ENCODE data around the gene LIN7B.

LIN7B gene

DNA sequence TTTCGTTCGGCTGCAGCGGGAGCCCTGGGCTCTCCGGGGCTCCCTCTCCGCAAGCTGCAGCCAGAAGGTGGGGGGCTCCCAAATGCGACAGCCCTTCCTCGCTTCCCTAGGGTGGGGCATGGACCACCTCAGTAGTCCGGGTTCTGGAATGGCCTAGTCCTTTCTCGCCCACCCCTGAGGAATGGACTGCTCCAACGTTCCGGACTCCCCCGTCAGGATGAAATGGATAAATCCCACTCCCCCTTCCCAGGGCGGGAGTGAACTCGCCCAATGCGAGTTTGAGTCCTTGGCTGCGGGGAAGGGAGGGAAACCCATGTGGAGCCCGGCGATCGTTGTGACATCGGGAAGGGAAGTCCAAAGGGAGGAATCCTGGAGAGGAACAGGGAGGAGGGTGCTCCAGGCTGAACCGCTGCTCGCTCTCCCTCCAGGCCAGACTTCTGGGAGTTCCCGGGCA, 35.5 kb downstream of the LIN7B start:
- POLR2A ChIA-PET: interaction anchor here (0.5 to 3.8 kb wide), 17 partner anchors 9 to 530 kb away, joined by 3 to 27 read pairs (median 5); partner anchors contain the start of genes DKKL1, GYS1, LIN7B and PPFIA3
- CTCF ChIA-PET: interaction anchor here (0.9 to 6.6 kb wide), 10 partner anchors 12 to 152 kb away, joined by 3 to 70 read pairs (median 5); partner anchors contain the start of gene LIN7B
- Histone ChIP-seq H3K4me1 (ENCODE audit: control insufficient read depth, insufficient read depth, low read length) (peaks cover 6% of the 10 kb centered on the region), H3K9me3 (ENCODE audit: control insufficient read depth, insufficient read depth, low read depth, low read length) (no peaks in the 10 kb centered on the region), H3K36me3 (ENCODE audit: control insufficient read depth in 2 of 2, insufficient read depth in 1 of 2, low read length in 2 of 2) (no peaks in the 10 kb centered on the region), H3K4me3 (ENCODE audit: low read depth, low read length) (peak overlapping the region; percentile 69), H3K27ac (ENCODE audit: extremely low read depth, low read depth, low read length) (peak overlapping the region; percentile 70)
- peak; percentile 71 for TF ChIP-seq ZNF501 (tag by site-specific recombination; IDR thresholded peaks at IDR 0.05)
- no peak for TF ChIP-seq PRDM1 (tag by site-specific recombination; IDR thresholded peaks at IDR 0.05)
- TF ChIP-seq, protein P1, sequence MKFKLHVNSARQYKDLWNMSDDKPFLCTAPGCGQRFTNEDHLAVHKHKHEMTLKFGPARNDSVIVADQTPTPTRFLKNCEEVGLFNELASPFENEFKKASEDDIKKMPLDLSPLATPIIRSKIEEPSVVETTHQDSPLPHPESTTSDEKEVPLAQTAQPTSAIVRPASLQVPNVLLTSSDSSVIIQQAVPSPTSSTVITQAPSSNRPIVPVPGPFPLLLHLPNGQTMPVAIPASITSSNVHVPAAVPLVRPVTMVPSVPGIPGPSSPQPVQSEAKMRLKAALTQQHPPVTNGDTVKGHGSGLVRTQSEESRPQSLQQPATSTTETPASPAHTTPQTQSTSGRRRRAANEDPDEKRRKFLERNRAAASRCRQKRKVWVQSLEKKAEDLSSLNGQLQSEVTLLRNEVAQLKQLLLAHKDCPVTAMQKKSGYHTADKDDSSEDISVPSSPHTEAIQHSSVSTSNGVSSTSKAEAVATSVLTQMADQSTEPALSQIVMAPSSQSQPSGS (tag by site-specific recombination; IDR thresholded peaks at IDR 0.05; ENCODE audit: low read depth): no peak
- no peak for TF ChIP-seq ZNF157 (tag by site-specific recombination; IDR thresholded peaks at IDR 0.05)
- no peak for TF ChIP-seq ZNF223 (tag by site-specific recombination; IDR thresholded peaks at IDR 0.05)
- no peak for TF ChIP-seq ZNF169 (tag by site-specific recombination; IDR thresholded peaks at IDR 0.05)
- TF ChIP-seq ZBTB1 (tag by site-specific recombination; IDR thresholded peaks at IDR 0.05): no peak
- TF ChIP-seq OSR2 (tag by site-specific recombination; IDR thresholded peaks at IDR 0.05): no peak
- TF ChIP-seq ZXDB (tag by site-specific recombination; IDR thresholded peaks at IDR 0.05): peak; percentile 64
- no peak for TF ChIP-seq GLI4 (tag by site-specific recombination; IDR thresholded peaks at IDR 0.05)
- TF ChIP-seq ZNF792 (tag by site-specific recombination; IDR thresholded peaks at IDR 0.05): no peak
- TF ChIP-seq, protein P2, sequence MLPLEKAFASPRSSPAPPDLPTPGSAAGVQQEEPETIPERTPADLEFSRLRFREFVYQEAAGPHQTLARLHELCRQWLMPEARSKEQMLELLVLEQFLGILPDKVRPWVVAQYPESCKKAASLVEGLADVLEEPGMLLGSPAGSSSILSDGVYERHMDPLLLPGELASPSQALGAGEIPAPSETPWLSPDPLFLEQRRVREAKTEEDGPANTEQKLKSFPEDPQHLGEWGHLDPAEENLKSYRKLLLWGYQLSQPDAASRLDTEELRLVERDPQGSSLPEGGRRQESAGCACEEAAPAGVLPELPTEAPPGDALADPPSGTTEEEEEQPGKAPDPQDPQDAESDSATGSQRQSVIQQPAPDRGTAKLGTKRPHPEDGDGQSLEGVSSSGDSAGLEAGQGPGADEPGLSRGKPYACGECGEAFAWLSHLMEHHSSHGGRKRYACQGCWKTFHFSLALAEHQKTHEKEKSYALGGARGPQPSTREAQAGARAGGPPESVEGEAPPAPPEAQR (tag by site-specific recombination; IDR thresholded peaks at IDR 0.05): no peak; the same call in 1 of the 2 replicates
- TF ChIP-seq ZBTB10 (tag by site-specific recombination; IDR thresholded peaks at IDR 0.05): peak; percentile 82
- no peak for TF ChIP-seq TSHZ1 (tag by site-specific recombination; IDR thresholded peaks at IDR 0.05; ENCODE audit: borderline replicate concordance)
- peak; percentile 81 for TF ChIP-seq ZBTB20 (tag by site-specific recombination; IDR thresholded peaks at IDR 0.05)
- 0 out of 2 replicates have a peak, but pooled peaks have one; percentile 20 for TF ChIP-seq ZNF561 (tag by site-specific recombination; IDR thresholded peaks at IDR 0.05; ENCODE audit: borderline replicate concordance)
- TF ChIP-seq ZNF654 (tag by site-specific recombination; IDR thresholded peaks at IDR 0.05; ENCODE audit: low read depth): no peak
- TF ChIP-seq ZNF558 (tag by site-specific recombination; IDR thresholded peaks at IDR 0.05): no peak
- peak; percentile 57; the same call in 1 of the 2 replicates for TF ChIP-seq KLF16 (tag by site-specific recombination; IDR thresholded peaks at IDR 0.05)
- no peak for TF ChIP-seq ZNF626 (tag by site-specific recombination; IDR thresholded peaks at IDR 0.05)
- no peak for TF ChIP-seq ZNF37A (tag by site-specific recombination; IDR thresholded peaks at IDR 0.05)
- 0 out of 2 replicates have a peak, but pooled peaks have one; percentile 59 for TF ChIP-seq BCL11B (tag by site-specific recombination; IDR thresholded peaks at IDR 0.05; ENCODE audit: low read depth)
- no peak for TF ChIP-seq ZNF423 (tag by site-specific recombination; IDR thresholded peaks at IDR 0.05)
- TF ChIP-seq ZFP37 (tag by site-specific recombination; IDR thresholded peaks at IDR 0.05): peak; percentile 85
- TF ChIP-seq ZNF837 (tag by site-specific recombination; IDR thresholded peaks at IDR 0.05): no peak
- TF ChIP-seq TRIM28 (IDR thresholded peaks at IDR 0.05; ENCODE audit: borderline replicate concordance, low read length): no peak
- no peak for TF ChIP-seq YY2 (tag by site-specific recombination; IDR thresholded peaks at IDR 0.05)
- TF ChIP-seq ZNF555 (tag by site-specific recombination; conservative IDR thresholded peaks at IDR 0.05): no peak
- TF ChIP-seq ZNF426 (tag by site-specific recombination; IDR thresholded peaks at IDR 0.05): no peak
- no peak for TF ChIP-seq ZNF146 (tag by site-specific recombination; IDR thresholded peaks at IDR 0.05)

All from HEK293 (cell line).